ENCODE results near the gene SENP7.

- TF ChIP-seq, protein P1, sequence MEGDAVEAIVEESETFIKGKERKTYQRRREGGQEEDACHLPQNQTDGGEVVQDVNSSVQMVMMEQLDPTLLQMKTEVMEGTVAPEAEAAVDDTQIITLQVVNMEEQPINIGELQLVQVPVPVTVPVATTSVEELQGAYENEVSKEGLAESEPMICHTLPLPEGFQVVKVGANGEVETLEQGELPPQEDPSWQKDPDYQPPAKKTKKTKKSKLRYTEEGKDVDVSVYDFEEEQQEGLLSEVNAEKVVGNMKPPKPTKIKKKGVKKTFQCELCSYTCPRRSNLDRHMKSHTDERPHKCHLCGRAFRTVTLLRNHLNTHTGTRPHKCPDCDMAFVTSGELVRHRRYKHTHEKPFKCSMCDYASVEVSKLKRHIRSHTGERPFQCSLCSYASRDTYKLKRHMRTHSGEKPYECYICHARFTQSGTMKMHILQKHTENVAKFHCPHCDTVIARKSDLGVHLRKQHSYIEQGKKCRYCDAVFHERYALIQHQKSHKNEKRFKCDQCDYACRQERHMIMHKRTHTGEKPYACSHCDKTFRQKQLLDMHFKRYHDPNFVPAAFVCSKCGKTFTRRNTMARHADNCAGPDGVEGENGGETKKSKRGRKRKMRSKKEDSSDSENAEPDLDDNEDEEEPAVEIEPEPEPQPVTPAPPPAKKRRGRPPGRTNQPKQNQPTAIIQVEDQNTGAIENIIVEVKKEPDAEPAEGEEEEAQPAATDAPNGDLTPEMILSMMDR (IDR thresholded peaks at IDR 0.05; ENCODE audit: low read length) = no peak
- no peak for TF ChIP-seq EZH2 (IDR thresholded peaks at IDR 0.05; ENCODE audit: borderline replicate concordance, low read length)
Observed at GRCh38 chr3:101319531-101319930, 193.5 kb downstream of the SENP7 start.
